ENCODE data around the gene LCLAT1.

Gene LCLAT1

GRCh38 chr2:30445266-30445821 lies 1.7 kb upstream of the LCLAT1 start:
- peaks cover 5% of the 10 kb centered on the region for H3K36me3 ChIP-seq (ENCODE audit: insufficient read depth, insufficient read length, low read length)
- H3K27me3 ChIP-seq (ENCODE audit: insufficient read depth, insufficient read length): no peaks in the 10 kb centered on the region
- H3K4me1 ChIP-seq (ENCODE audit: insufficient read depth, insufficient read length): no peaks in the 10 kb centered on the region
- no peak for TF ChIP-seq SUZ12 (IDR thresholded peaks at IDR 0.05; ENCODE audit: extremely low read depth, insufficient read depth, insufficient read length)
- TF ChIP-seq YY1 (IDR thresholded peaks at IDR 0.05; ENCODE audit: insufficient read depth, insufficient read length): no peak
- TF ChIP-seq ZNF274 (IDR thresholded peaks at IDR 0.05; ENCODE audit: low read depth, low read length): no peak
- H3K4me3 ChIP-seq (ENCODE audit: insufficient read length, low read depth): no peak overlapping the region
- H3K9me3 ChIP-seq (ENCODE audit: insufficient read depth, low read length): no peaks in the 10 kb centered on the region; the same call in 1 of the 2 replicates
- DNase-seq (ENCODE audit: low read depth, low spot score): no peak
- no peak overlapping the region for H3K9ac ChIP-seq (ENCODE audit: insufficient read length, low read depth)

GRCh38 chr2:30446602-30447148 lies 371 bp upstream of the LCLAT1 start:
- Histone ChIP-seq H3K9ac (ENCODE audit: insufficient read length, low read depth) (peak overlapping the region; percentile 65), H3K4me3 (ENCODE audit: insufficient read length, low read depth) (peak overlapping the region; percentile 81), H3K9me3 (ENCODE audit: insufficient read depth, low read length) (no peaks in the 10 kb centered on the region; the same call in 1 of the 2 replicates), H3K27me3 (ENCODE audit: insufficient read depth, insufficient read length) (no peaks in the 10 kb centered on the region), H3K4me1 (ENCODE audit: insufficient read depth, insufficient read length) (no peaks in the 10 kb centered on the region), H3K36me3 (ENCODE audit: insufficient read depth, insufficient read length, low read length) (peaks cover 5% of the 10 kb centered on the region)
- no peak for DNase-seq (ENCODE audit: low read depth, low spot score)
- TF ChIP-seq SUZ12 (IDR thresholded peaks at IDR 0.05; ENCODE audit: extremely low read depth, insufficient read depth, insufficient read length): no peak
- no peak for TF ChIP-seq ZNF274 (IDR thresholded peaks at IDR 0.05; ENCODE audit: low read depth, low read length)
- TF ChIP-seq YY1 (IDR thresholded peaks at IDR 0.05; ENCODE audit: insufficient read depth, insufficient read length): no peak

GRCh38 chr2:30448308-30448707 lies 1.3 kb downstream of the LCLAT1 start:
- H3K9me3 ChIP-seq (ENCODE audit: insufficient read depth, low read length): no peaks in the 10 kb centered on the region; the same call in 1 of the 2 replicates
- no peak overlapping the region for H3K9ac ChIP-seq (ENCODE audit: insufficient read length, low read depth)
- DNase-seq (ENCODE audit: low read depth, low spot score): no peak
- peaks cover 5% of the 10 kb centered on the region for H3K36me3 ChIP-seq (ENCODE audit: insufficient read depth, insufficient read length, low read length)
- H3K27me3 ChIP-seq (ENCODE audit: insufficient read depth, insufficient read length): no peaks in the 10 kb centered on the region
- H3K4me3 ChIP-seq (ENCODE audit: insufficient read length, low read depth): no peak overlapping the region
- TF ChIP-seq SUZ12 (IDR thresholded peaks at IDR 0.05; ENCODE audit: extremely low read depth, insufficient read depth, insufficient read length): no peak
- TF ChIP-seq ZNF274 (IDR thresholded peaks at IDR 0.05; ENCODE audit: low read depth, low read length): no peak
- TF ChIP-seq YY1 (IDR thresholded peaks at IDR 0.05; ENCODE audit: insufficient read depth, insufficient read length): no peak
- no peaks in the 10 kb centered on the region for H3K4me1 ChIP-seq (ENCODE audit: insufficient read depth, insufficient read length)

- Histone ChIP-seq H3K4me3 (ENCODE audit: insufficient read length, low read depth) (no peak overlapping the region), H3K9me3 (ENCODE audit: insufficient read depth, low read length) (no peaks in the 10 kb centered on the region; the same call in 1 of the 2 replicates), H3K9ac (ENCODE audit: insufficient read length, low read depth) (no peak overlapping the region), H3K36me3 (ENCODE audit: insufficient read depth, insufficient read length, low read length) (peaks cover 5% of the 10 kb centered on the region), H3K4me1 (ENCODE audit: insufficient read depth, insufficient read length) (no peaks in the 10 kb centered on the region), H3K27me3 (ENCODE audit: insufficient read depth, insufficient read length) (no peaks in the 10 kb centered on the region)
- TF ChIP-seq SUZ12 (IDR thresholded peaks at IDR 0.05; ENCODE audit: extremely low read depth, insufficient read depth, insufficient read length): no peak
- TF ChIP-seq YY1 (IDR thresholded peaks at IDR 0.05; ENCODE audit: insufficient read depth, insufficient read length): no peak
- no peak for TF ChIP-seq ZNF274 (IDR thresholded peaks at IDR 0.05; ENCODE audit: low read depth, low read length)
- no peak for DNase-seq (ENCODE audit: low read depth, low spot score)
Observed at GRCh38 chr2:30448866-30449265, 1.8 kb downstream of the LCLAT1 start.

GRCh38 chr2:30450025-30450424 lies 3.0 kb downstream of the LCLAT1 start:
- no peak overlapping the region for H3K4me3 ChIP-seq (ENCODE audit: insufficient read length, low read depth)
- H3K9me3 ChIP-seq (ENCODE audit: insufficient read depth, low read length): no peaks in the 10 kb centered on the region; the same call in 1 of the 2 replicates
- no peaks in the 10 kb centered on the region for H3K4me1 ChIP-seq (ENCODE audit: insufficient read depth, insufficient read length)
- TF ChIP-seq SUZ12 (IDR thresholded peaks at IDR 0.05; ENCODE audit: extremely low read depth, insufficient read depth, insufficient read length) (no peak), ZNF274 (IDR thresholded peaks at IDR 0.05; ENCODE audit: low read depth, low read length) (no peak), YY1 (IDR thresholded peaks at IDR 0.05; ENCODE audit: insufficient read depth, insufficient read length) (no peak)
- DNase-seq (ENCODE audit: low read depth, low spot score): no peak
- peaks cover 5% of the 10 kb centered on the region for H3K36me3 ChIP-seq (ENCODE audit: insufficient read depth, insufficient read length, low read length)
- no peak overlapping the region for H3K9ac ChIP-seq (ENCODE audit: insufficient read length, low read depth)
- no peaks in the 10 kb centered on the region for H3K27me3 ChIP-seq (ENCODE audit: insufficient read depth, insufficient read length)

- Histone ChIP-seq H3K9me3 (ENCODE audit: insufficient read depth, low read length) (no peaks in the 10 kb centered on the region; the same call in 1 of the 2 replicates), H3K4me3 (ENCODE audit: insufficient read length, low read depth) (no peak overlapping the region), H3K27me3 (ENCODE audit: insufficient read depth, insufficient read length) (no peaks in the 10 kb centered on the region), H3K36me3 (ENCODE audit: insufficient read depth, insufficient read length, low read length) (peaks cover 5% of the 10 kb centered on the region), H3K9ac (ENCODE audit: insufficient read length, low read depth) (no peak overlapping the region), H3K4me1 (ENCODE audit: insufficient read depth, insufficient read length) (peaks cover 3% of the 10 kb centered on the region)
- no peak for DNase-seq (ENCODE audit: low read depth, low spot score)
- TF ChIP-seq ZNF274 (IDR thresholded peaks at IDR 0.05; ENCODE audit: low read depth, low read length): no peak
- no peak for TF ChIP-seq YY1 (IDR thresholded peaks at IDR 0.05; ENCODE audit: insufficient read depth, insufficient read length)
- no peak for TF ChIP-seq SUZ12 (IDR thresholded peaks at IDR 0.05; ENCODE audit: extremely low read depth, insufficient read depth, insufficient read length)
Observed at GRCh38 chr2:30453498-30453897, 6.5 kb downstream of the LCLAT1 start.

- Histone ChIP-seq H3K27me3 (ENCODE audit: insufficient read depth, insufficient read length) (no peaks in the 10 kb centered on the region), H3K9ac (ENCODE audit: insufficient read length, low read depth) (no peak overlapping the region)
- DNase-seq (ENCODE audit: low read depth, low spot score): no peak
Observed at GRCh38 chr2:30454571-30454970, 7.5 kb downstream of the LCLAT1 start.

More at GRCh38 chr2:30454571-30454970, 7.5 kb downstream of the LCLAT1 start:
- TF ChIP-seq ZNF274 (IDR thresholded peaks at IDR 0.05; ENCODE audit: low read depth, low read length) (no peak), YY1 (IDR thresholded peaks at IDR 0.05; ENCODE audit: insufficient read depth, insufficient read length) (no peak), SUZ12 (IDR thresholded peaks at IDR 0.05; ENCODE audit: extremely low read depth, insufficient read depth, insufficient read length) (no peak)
- H3K36me3 ChIP-seq (ENCODE audit: insufficient read depth, insufficient read length, low read length): peaks cover 5% of the 10 kb centered on the region
- H3K4me1 ChIP-seq (ENCODE audit: insufficient read depth, insufficient read length): peaks cover 3% of the 10 kb centered on the region
- no peak overlapping the region for H3K4me3 ChIP-seq (ENCODE audit: insufficient read length, low read depth)
- no peaks in the 10 kb centered on the region; the same call in 1 of the 2 replicates for H3K9me3 ChIP-seq (ENCODE audit: insufficient read depth, low read length)
